Measurements from ENCODE around the gene ACP2. TPM values are rescaled to one million over a fixed set of nuclear protein-coding genes. Genes with fewer than 3 reads are reported as not detected.

Gene ACP2
- polyA plus RNA-seq, 4 donors, result 52.2 to 57.9 (median 57.2) TPM

DNA sequence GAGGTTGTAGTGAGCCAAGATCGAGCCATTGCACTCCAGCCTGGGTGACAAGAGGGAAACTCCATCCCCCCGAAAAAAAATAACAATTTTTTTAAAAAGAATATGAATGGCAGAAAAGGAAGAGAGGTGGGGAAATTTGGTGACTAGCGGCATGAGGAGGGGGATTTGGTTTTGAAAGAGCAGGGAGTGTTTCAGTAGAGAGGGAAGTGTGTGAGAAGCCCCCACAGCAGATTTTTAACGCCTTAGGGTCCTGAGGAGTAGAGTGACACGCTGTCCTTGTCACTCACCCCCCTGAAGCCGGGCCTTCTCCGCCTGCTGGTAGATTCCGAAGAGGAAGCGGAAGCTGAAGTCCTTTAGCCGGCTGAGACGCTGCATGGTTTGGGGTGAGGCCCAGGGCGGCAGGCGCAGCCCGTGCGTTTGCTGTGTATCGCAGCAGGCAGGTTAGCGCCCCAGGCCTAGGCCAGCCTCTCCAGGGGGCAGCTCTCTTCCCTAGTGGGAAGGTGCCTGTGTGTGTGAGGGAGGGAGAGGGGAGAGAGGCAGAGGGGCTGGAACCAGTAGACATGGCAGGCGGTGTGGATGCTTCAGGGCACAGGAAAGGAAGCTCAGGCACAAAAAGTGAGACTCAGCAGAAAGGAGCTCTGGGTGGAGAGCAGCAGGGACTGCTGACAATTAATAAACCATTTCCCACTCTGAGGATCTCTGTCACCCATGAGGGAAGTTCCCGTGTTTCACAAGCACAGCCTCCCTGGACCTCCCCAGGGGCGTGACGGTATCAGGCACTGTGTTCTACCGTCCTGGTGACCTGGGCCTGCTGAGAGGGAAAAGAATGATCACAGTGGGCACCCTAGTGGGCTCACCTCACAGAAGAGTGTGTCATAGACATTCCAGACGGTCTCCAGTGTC, 3.9 kb downstream of the ACP2 start:
- DNase-seq (ENCODE audit: low read depth in 4 of 4, low spot score in 2 of 4), result no peak

DNA sequence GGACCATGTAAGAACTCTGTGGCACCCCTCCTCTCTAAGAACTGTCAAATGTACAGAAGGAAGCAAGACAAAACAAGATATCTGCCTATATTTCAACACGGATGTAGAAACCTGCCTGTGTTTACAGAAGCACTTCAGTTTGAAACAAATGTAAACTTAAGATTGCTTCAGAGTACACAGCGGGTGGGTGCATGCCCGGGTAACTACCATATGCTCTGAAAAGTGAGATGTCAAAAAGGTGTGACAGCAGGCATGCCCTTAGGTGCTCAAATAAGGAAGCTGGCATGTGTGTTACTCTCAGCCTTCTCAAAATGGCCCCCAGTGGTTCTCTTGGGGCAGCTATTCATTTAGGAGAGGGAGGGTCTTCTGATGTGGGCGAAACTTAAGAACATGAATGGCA, 5.2 kb downstream of the ACP2 start:
- no peak for DNase-seq (ENCODE audit: low read depth in 4 of 4, low spot score in 2 of 4)

DNA sequence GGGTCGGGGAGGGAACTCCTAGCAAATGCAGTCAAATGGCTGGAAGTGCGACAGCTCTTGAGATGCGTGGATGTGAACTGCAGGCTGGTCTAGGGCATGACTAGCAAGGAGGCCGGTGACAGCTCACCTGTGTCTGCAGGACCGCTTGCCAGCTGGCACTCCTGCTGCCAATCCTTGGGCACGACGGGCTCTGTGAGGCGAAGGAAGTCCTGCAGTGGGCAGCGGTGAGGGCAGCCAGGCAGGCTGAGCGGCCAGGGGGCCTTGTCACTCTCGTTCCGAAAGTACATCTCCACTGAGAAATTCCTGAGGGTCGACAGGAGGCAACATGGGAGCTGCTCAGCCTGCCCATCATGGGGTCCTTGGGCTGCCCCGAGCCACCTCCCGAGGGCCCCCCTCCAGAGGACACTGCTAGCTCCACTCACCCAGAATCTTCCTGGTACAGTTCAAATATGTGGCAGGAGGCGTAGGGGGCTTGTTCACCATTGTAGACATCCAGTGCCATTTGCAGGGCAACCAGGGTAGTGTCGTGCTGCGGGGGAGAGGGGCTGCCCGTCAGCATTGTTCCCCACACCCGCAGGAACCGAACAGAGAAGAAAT, 5.9 kb downstream of the ACP2 start:
- no peak for DNase-seq (ENCODE audit: low read depth in 4 of 4, low spot score in 2 of 4)

DNA sequence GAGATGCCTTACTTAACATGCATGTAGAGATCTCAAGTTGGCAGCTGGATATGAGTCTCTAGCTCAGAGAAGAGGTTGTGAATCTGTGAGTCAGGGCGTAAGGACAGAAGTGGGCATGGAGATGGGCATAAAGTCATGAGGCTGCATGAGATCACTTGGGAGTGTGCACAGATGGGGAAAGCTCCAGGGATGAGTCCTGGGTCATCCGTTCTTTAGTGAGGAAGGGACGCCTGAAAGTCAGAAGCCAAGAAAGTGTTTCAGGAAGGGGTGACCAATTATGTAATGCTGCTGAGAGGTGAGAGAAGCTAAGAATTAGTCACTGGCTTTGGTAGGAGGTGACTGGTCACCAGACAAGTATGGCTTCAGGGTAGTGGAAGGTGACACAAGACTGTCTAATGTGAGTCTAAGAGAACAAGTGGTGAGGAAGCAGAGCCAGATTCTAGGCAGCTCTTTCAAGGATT, 6.7 kb downstream of the ACP2 start:
- no peak for DNase-seq (ENCODE audit: low read depth in 4 of 4, low spot score in 2 of 4)

DNA sequence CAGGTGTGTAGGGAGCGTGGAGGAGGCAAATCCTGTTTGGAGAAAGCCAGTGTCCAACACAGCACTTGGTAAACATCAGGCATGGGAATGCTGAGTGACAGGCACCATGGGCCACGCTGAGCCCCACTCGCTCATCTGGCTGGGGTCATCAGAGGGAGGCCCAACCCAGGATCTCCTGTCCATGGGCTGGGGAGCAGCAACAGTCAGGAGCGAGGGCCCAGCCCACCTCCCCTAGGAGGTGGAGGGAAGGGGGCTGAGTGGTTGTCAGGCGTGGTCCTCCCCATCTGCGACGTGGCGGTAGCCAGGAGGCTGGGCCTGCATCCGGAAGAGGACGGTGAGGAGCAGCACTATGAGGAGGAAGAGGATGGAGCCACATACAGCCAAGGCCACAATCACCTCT, 8.8 kb downstream of the ACP2 start:
- no peak for DNase-seq (ENCODE audit: low read depth in 4 of 4, low spot score in 2 of 4)

DNA sequence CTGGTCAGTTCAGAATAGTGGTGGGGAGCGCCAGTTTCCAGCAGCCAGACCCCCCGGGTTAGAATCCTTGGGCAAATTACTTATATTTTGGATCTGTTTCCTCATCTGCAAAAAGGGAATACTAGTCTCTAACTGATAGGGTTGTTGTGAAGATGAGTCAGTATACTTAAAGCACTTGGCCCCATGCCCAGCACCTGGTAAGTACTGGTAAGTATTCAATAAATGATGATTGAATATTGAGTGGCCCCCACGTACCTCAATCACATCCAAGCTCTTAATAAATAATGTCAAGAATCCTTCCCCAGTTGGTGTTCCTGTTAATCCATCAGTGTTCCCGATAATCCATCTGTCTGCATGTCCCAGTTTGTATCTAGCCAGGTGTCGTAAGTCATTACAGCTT, 12.1 kb downstream of the ACP2 start:
- no peak for DNase-seq (ENCODE audit: low read depth in 4 of 4, low spot score in 2 of 4)

DNA sequence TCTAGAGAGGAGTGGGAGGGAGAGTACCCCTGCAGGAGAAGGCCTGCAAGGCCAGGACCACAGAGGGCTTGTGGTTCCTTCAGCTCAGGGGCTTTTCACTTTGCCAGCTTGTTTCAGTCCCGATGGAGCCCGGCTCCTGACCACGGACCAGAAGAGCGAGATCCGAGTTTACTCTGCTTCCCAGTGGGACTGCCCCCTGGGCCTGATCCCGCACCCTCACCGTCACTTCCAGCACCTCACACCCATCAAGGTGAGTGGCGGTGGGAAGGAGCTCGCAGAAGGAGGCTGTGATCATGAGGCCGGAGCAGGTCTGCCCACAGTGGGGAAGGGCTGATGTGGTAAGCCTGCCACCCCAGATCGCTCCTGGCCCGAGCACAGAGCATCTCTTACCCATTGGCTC, 13.5 kb downstream of the ACP2 start:
- no peak for DNase-seq (ENCODE audit: low read depth in 4 of 4, low spot score in 2 of 4)

DNA sequence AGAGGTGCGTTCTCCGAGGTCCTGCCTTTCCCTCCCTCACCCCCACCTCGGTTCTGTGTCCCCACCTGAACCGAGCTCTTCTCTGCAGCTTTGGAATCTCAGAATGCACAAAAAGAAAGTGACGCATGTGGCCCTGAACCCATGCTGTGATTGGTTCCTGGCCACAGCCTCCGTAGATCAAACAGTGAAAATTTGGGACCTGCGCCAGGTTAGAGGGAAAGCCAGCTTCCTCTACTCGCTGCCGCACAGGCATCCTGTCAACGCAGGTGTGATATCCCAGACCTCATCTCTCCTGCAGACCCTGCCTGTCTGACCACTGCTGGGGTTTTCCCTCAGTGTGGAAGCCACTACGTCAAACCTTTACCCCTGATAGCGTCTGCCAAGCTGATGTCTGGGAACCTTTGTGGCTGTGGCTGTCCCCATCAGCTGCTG, 13.9 kb downstream of the ACP2 start:
- no peak for DNase-seq (ENCODE audit: low read depth in 4 of 4, low spot score in 2 of 4)

DNA sequence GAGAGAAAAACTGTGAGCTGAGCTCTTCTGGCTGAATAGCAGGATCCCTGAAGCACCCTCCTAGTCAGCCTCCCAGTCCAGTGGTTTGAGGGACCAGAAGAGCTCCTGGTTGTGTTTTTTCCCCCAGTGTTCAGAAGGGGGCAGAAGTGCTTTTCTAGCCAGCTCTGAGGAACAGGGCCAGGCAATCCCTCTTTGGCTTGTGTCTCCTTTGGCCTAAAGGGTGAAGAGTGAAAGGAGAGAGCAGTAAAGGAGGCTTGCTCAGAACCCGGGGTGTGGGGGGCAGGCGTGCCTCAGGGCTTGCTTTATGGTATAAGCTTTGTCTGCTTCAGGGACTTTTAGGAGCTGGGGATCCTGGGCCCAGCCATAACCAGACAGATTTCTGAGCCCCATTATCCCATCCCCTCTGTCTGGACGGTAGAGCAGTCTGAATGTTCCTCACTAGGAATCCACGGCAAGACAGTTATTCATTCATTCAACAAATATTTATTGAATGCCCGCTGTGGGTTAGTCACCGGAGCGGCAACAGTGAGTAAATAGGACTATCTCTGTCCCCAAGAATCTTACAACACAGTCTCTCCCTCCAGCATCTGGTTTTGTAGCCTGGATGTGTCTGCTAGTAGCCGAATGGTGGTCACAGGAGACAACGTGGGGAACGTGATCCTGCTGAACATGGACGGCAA, 14.5 kb downstream of the ACP2 start:
- DNase-seq (ENCODE audit: low read depth in 4 of 4, low spot score in 2 of 4), result no peak

DNA sequence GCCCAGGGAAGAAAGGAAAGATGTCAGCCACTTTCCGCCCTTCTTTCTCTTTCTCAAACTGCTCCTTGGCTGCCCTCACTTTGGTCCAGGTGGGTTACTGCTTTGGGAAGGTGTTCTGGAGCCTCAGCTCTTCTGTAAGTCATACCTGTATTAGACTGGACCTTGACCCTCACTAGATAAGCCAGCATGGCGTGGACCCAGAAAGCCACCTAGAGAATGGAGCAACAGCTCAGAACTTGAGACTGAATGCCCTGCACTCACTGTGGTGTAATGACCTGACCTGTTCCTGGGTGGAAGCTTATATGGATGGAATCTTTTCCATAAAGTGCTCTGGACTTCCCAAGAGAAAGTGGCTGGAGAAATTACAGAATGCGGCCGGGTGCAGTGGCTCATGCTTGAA, 15.6 kb downstream of the ACP2 start:
- DNase-seq (ENCODE audit: low read depth in 4 of 4, low spot score in 2 of 4), result no peak

DNA sequence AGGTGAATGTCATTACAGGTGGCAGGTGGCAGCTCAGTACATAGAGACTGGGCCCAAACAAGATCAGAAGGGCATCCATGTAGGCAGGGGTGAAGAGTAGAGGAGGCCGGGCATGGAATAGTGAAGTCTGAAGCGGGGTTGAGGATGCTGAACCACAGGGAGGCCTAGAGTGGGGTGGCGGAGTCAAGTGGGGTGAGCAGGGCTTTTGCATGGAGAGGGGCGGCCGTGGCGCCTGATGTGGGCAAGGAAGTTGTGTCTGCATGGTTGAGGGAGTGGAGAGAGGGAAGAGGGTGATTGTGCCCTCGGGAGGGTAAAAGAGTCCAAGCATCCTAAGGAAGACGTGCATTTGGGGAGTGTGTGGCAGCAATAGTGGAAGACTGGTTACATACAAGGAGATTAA, 19.5 kb downstream of the ACP2 start:
- DNase-seq (ENCODE audit: low read depth in 4 of 4, low spot score in 2 of 4), result no peak

DNA sequence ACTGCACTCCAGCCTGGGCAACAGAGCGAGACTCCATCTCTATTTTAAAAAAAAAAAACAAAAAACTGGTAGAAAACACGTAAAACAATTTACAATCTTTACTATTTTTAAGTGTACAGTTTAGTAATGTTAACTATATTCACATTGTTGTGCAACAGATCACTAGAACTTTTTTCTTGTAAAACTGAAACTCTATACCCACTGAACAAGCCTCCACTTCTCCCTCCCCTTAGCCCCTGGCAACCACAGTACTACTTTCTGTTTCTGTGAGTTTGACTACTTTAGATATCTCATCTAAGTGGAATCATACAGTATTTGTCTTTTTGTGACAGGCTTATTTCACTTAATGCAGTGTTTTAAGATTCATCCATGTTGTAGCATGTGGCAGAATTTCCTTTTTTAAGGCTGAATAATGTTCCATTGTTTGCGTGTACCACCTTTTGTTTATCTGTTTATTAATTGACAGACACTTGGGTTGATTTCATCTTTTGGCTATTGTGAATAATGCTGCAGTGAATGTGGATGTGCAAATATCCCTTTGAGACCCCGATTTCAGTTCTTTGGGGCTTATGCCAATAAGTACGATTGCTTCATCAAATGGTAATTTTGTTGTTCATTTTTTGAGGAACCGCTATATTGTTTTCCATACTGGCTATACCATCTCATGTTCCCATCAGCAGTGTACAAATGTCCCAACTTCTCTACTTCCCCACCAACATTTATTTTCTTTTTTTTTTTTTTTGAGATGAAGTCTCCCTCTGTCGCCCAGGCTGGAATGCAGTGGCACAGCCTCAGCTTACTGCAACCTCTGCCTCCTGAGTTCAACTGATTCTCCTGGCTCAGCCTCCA, 22.8 kb downstream of the ACP2 start:
- DNase-seq (ENCODE audit: low read depth in 4 of 4, low spot score in 2 of 4), result no peak

DNA sequence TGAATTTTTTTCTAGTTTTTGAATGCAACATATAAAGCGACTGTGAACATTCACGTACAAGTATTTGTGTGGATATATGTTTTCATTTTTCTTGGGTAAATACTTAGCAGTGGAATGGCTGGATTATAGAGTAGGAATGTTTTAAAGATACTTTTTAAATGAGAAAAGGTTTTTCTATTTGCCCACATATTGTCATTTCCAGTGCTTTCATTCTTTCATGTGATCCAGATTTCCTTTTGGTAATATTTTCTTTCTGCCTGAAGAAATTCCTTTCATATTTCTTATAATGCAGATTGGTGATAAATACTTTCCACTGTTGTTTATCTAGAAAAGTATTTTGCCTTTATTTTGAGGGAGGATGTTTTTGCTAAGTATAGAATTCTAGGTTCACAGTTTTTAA, 25.9 kb downstream of the ACP2 start:
- DNase-seq (ENCODE audit: low read depth in 4 of 4, low spot score in 2 of 4), result no peak

DNA sequence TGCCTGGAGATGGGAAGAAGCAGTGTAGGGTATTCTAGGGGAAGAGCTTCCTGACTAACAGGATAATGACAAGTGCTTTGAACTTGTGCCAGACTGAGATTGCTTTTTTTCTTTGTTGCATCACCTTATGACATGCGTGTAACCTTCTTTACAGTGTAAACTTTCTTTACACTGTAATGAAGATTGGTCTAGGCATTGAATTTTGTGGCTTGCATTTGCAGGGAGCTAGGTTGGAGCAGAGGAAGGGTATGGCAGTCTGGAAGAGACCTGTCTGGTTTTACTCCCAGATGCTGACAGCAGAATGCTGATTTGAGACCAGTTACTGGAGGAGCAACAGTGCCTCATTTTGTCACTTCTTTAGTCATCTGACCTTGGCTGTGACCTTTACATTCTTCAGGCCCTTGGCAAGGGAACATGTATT, 28.2 kb downstream of the ACP2 start:
- DNase-seq (ENCODE audit: low read depth in 4 of 4, low spot score in 2 of 4), result no peak

DNA sequence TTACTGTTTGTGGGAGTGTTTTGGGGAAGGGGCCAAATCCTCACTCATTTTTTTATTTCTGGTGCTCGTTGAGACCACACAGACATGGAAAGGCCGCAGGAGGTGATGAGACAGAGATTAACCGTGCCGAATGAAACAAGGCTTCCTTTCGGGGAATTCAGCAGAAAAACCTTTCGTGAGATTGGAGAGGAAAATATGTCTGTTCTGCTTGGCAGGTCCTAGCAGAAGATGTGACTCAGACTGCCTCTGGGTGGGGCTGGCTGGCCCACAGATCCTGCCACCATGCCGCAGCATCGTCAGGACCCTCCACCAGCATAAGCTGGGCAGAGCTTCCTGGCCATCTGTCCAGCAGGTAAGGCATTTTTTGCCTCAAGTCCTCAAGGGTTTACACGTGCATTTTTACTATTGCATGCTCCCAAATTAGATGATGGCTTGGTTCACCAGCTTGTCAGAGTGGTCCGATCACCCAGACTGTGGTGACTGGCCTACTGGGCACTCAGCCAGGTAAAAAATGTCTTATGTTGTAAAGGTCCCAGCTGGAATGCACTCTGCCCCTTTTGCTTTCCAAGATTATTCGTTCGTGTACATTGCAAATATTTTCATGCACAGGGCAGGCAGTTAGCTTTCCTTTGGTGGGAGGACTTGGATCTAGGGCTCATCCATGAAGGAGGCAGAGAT, 32.4 kb downstream of the ACP2 start:
- peak in 2 of 4 donors; percentile 15 to 17 for DNase-seq (ENCODE audit: low read depth in 4 of 4, low spot score in 2 of 4)

DNA sequence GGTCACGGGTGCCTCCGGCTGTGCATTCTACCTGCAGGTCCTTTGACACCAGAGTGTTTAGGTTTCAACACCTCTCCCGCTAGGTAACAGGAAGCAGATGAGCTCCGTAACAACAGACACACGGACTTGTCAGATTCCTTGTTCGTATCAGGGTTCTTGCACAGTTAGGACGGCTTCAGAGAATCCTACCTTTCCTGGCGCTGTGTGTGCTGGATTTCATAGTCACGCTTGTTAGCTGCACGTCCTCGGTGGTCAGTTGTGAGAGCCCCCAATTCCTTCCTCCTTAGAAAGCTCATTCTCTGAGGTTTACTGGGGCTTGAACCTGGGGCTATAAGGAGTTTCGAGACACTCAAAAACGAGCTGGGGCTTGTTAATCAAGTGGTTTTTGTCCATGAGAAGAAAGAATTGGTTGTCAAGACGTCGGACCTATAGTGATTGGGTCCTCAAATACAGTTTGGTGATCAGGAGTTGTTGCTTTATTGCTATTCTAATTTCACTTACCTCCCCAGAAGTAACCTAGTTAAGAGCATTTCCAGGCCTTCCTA, 33.2 kb downstream of the ACP2 start:
- peak in 3 of 4 donors; percentile 4 to 41 (median 15) for DNase-seq (ENCODE audit: low read depth in 4 of 4, low spot score in 2 of 4)

DNA sequence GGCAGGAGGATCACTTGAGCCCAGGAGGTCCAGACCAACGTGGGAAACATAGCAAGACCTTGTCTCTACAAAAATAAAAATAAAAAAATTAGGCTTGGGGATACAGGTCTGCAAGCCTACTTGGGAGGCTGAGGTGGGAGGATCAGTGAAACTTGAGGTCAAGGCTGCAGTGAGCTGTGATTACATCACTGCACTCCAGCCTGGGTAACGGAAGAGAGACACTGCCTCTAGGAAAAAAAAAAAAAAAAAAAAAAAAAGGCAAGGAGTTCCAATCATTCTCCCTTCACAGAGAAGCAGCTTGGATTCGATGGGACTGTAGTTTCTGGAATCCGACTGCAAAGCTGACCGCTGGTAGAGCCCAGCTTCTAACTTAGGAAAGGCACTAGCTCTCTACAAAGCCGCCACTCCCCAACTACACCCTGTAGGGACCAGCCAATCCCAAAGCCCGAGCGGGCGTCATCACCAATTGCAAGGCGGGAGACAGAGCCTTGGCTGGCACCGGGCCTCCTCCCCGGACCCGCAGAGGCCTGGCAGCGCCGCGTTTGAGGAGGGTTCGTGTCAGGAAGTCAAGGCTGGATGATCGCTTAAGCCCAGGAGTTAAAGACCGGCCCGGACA, 34.6 kb downstream of the ACP2 start:
- peak; percentile 57 to 70 (median 62) for DNase-seq (ENCODE audit: low read depth in 4 of 4, low spot score in 2 of 4)

DNA sequence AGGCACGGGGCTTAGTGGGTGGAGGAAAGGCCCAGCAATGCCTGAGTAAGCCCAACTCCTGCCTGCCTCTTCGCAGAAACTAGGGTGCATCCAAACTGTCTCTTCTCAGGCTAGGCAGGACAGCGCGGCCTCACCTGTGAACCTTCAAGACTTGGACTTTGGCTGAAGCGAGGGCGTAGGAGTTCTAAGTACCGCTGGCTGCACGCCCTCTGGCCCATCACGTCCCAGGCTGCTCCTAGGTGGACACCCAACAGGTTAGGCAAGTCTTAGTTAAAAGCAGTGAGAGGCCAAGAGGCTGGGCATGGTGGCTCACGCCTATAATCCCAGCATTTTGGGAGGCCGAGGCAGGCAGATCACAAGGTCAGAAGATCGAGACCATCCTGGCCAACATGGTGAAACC, 35.7 kb downstream of the ACP2 start:
- no peak for DNase-seq (ENCODE audit: low read depth in 4 of 4, low spot score in 2 of 4)

DNA sequence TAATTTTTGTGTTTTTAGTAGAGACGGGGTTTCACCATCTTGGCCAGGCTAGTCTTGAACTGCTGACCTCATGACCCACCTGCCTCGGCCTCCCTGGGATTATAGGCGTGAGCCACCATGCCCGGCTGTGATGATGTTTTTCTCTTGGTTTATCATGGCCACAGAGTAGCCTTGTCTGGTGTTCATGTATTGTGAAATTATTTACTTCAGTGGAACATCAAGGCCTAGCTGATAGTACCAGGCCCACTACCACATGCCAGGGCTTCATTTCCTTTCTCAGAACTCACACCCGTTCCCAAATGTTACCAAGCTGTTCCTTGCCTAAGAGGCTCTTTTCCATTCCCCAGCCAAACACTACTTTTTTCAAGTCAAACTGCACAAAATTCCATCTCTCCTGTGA, 40.0 kb downstream of the ACP2 start:
- no peak for DNase-seq (ENCODE audit: low read depth in 4 of 4, low spot score in 2 of 4)
